MM.1S (cell line): ENCODE data around the gene CSTF2T.

Experiments
- DNase-seq: peaks from one replicate; pipeline ENCODE4 v3.0.0-alpha.2; 2015
- H2AFZ ChIP-seq: fragments of 300-600 bp; sonication (generic); 2 replicates; pipeline ENCODE4 v1.6.0; 2016; ENCODE audit warnings: antibody characterized with exemption, low read length
- H3F3A ChIP-seq: fragments of 300-600 bp; sonication (generic); 2 replicates; pipeline ENCODE4 v1.6.1; 2016; ENCODE audit warnings: mild to moderate bottlenecking, antibody characterized with exemption, low read length, moderate library complexity, mixed read lengths; ENCODE audit not compliant: insufficient read depth
- H3K27ac ChIP-seq: fragments of 300-600 bp; sonication (generic); 2 replicates; pipeline ENCODE4 v1.5.1; 2016; ENCODE audit warnings: mild to moderate bottlenecking, low read length
- H3K27me3 ChIP-seq: fragments of 300-600 bp; sonication (generic); replicated peaks from 2 replicates; pipeline ENCODE4 v1.6.0; 2016; ENCODE audit warnings: low read length; ENCODE audit not compliant: insufficient read depth
- H3K36me3 ChIP-seq: fragments of 300-600 bp; sonication (generic); replicated peaks from 2 replicates; pipeline ENCODE4 v1.6.1; 2016; ENCODE audit warnings: mild to moderate bottlenecking, low read length, mixed read lengths; ENCODE audit not compliant: insufficient read depth
- H3K4me1 ChIP-seq: fragments of 300-600 bp; sonication (generic); 2 replicates; pipeline ENCODE4 v1.6.1; 2016; ENCODE audit warnings: low read length, mixed read lengths
- H3K4me2 ChIP-seq: fragments of 300-600 bp; sonication (generic); 2 replicates; pipeline ENCODE4 v1.6.0; 2016; ENCODE audit warnings: low read depth, low read length
- H3K4me3 ChIP-seq: fragments of 300-600 bp; sonication (generic); 2 replicates; pipeline ENCODE4 v1.5.1; 2016; ENCODE audit warnings: low read length, mixed read lengths
- H3K79me2 ChIP-seq: fragments of 300-600 bp; sonication (generic); 2 replicates; pipeline ENCODE4 v1.6.1; 2016; ENCODE audit warnings: mixed run types, low read length, mixed read lengths
- H3K9ac ChIP-seq: fragments of 300-600 bp; sonication (generic); 2 replicates; pipeline ENCODE4 v1.6.1; 2016; ENCODE audit warnings: low read length, mixed read lengths
- H3K9me2 ChIP-seq: fragments of 300-600 bp; sonication (generic); replicated peaks from 2 replicates; pipeline ENCODE4 v1.6.1; 2016; ENCODE audit warnings: mild to moderate bottlenecking, low read length, mixed read lengths; ENCODE audit not compliant: insufficient read depth
- H3K9me3 ChIP-seq: fragments of 300-600 bp; sonication (generic); replicated peaks from 2 replicates; pipeline ENCODE4 v1.6.1; 2016; ENCODE audit warnings: mild to moderate bottlenecking, low read length, mixed read lengths; ENCODE audit not compliant: insufficient read depth
- H4K20me1 ChIP-seq: fragments of 300-600 bp; sonication (generic); 2 replicates; pipeline ENCODE4 v1.6.1; 2016; ENCODE audit warnings: mild to moderate bottlenecking, low read length, moderate library complexity, mixed read lengths; ENCODE audit not compliant: insufficient read depth
- EZH2 ChIP-seq: fragments of 300-600 bp; sonication (generic); optimal IDR thresholded peaks from 2 replicates; pipeline ENCODE3; 2017; ENCODE audit warnings: low read depth, mild to moderate bottlenecking, antibody characterized with exemption, low read length, mixed read lengths
- EZH2phosphoT487 ChIP-seq: fragments of 300-600 bp; sonication (generic); IDR thresholded peaks from 2 replicates; pipeline ENCODE4 v1.6.1; 2018; ENCODE audit warnings: antibody characterized with exemption, low read length
- TF ChIP-seq, protein P1 (sequence below): fragments of 300-600 bp; sonication (generic); IDR thresholded peaks from 2 replicates; pipeline ENCODE4 v1.5.1; 2016; ENCODE audit warnings: antibody characterized with exemption, low read length, mixed read lengths

Gene CSTF2T

DNA sequence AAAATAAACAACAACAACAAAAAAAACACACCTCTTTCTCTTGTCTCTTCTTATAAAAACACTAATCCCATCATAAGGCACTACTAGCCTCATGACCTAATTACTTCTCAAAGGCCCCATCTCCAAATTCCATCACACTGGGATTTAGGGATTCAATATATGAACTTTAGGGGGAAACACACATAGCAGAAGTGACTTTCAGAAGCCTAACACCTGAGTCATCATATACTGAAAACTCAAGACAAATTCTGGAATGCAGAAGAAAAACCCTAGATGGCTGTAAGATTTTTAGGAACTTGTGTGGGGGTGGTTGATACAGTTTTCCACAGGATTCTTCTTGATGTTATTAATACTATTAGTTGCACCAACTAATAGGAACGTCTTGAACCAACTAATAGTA, 33.7 kb upstream of the CSTF2T start:
- no peak for DNase-seq
- Histone ChIP-seq H3K4me1 (no peaks in the 10 kb centered on the region), H4K20me1 (no peaks in the 10 kb centered on the region), H3K27me3 (no peaks in the 10 kb centered on the region), H3K4me3 (no peak overlapping the region), H3F3A (no peaks in the 10 kb centered on the region), H3K27ac (no peak overlapping the region), H3K79me2 (no peaks in the 10 kb centered on the region), H3K4me2 (no peak overlapping the region), H2AFZ (no peak overlapping the region), H3K9me2 (no peaks in the 10 kb centered on the region), H3K9me3 (no peaks in the 10 kb centered on the region), H3K36me3 (no peaks in the 10 kb centered on the region), H3K9ac (no peak overlapping the region)
- TF ChIP-seq EZH2 (no peak), EZH2phosphoT487 (no peak)
- TF ChIP-seq, protein P1, sequence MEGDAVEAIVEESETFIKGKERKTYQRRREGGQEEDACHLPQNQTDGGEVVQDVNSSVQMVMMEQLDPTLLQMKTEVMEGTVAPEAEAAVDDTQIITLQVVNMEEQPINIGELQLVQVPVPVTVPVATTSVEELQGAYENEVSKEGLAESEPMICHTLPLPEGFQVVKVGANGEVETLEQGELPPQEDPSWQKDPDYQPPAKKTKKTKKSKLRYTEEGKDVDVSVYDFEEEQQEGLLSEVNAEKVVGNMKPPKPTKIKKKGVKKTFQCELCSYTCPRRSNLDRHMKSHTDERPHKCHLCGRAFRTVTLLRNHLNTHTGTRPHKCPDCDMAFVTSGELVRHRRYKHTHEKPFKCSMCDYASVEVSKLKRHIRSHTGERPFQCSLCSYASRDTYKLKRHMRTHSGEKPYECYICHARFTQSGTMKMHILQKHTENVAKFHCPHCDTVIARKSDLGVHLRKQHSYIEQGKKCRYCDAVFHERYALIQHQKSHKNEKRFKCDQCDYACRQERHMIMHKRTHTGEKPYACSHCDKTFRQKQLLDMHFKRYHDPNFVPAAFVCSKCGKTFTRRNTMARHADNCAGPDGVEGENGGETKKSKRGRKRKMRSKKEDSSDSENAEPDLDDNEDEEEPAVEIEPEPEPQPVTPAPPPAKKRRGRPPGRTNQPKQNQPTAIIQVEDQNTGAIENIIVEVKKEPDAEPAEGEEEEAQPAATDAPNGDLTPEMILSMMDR, result no peak

DNA sequence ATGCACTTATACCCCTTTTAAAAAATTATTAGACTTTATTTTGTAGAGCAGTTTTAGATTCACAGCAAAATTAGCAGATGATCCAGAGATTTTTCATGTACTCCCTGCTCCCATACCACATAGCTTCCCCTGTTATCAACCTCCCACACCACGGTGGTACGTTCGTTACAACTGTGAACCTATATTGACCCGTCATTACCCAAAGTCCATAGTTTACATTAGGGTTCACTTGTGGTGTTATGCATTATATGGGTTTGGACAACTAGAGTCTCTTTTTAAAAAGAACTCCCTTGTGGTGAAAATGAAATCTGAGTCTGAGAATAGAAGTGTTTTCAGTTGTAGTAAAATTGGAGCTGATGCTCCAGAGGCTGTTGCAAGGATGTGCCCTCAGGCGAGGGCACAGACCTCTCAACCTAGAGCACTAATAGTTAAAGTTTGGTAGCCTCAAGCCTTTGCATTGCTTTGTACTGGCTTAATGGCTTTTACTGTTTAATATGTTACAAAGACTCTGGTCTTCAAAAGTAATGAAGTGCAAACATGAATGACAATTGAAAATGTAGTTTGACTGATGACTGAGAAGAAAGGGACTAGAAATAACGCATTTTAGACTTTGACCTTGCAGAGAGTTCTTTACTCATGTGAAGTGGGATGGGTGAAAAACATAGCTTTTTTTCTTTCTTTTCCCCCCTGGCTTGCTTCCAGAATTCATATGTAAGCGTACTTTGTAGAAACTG, 30.6 kb upstream of the CSTF2T start:
- no peak overlapping the region for H3K4me2 ChIP-seq
- no peak for DNase-seq
- no peaks in the 10 kb centered on the region for H3K4me1 ChIP-seq
- H4K20me1 ChIP-seq, result no peaks in the 10 kb centered on the region
- no peak overlapping the region for H2AFZ ChIP-seq
- no peaks in the 10 kb centered on the region for H3K36me3 ChIP-seq
- H3K9me2 ChIP-seq, result no peaks in the 10 kb centered on the region
- no peak overlapping the region for H3K4me3 ChIP-seq
- H3K27me3 ChIP-seq, result no peaks in the 10 kb centered on the region
- H3K9ac ChIP-seq, result no peak overlapping the region
- no peak overlapping the region for H3K27ac ChIP-seq
- H3K9me3 ChIP-seq, result no peaks in the 10 kb centered on the region
- H3F3A ChIP-seq, result no peaks in the 10 kb centered on the region
- TF ChIP-seq EZH2phosphoT487 (no peak), EZH2 (no peak)
- TF ChIP-seq, protein P1, result no peak
- no peaks in the 10 kb centered on the region for H3K79me2 ChIP-seq

DNA sequence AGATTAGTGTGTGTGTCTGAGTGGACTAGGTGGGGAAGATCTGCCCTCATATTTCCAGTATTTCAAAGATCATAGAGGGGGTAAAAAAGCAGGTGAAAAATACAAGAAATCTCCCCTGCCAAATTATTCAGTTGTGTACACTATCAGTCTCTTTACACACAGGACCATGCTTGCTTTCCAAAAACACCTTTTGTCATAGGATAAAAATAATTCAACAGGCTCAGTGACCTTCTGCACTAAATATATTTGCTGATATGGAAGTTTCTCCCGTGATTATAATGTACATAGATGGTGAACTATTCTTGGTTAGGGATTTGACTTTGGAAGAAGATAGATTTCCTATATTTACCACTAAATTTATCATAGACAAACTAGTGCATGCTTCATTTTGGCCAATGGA, 24.6 kb upstream of the CSTF2T start:
- H2AFZ ChIP-seq, result no peak overlapping the region
- no peaks in the 10 kb centered on the region for H3K27me3 ChIP-seq
- H3K36me3 ChIP-seq, result no peaks in the 10 kb centered on the region
- no peaks in the 10 kb centered on the region for H3F3A ChIP-seq
- no peaks in the 10 kb centered on the region for H3K9me3 ChIP-seq
- no peak overlapping the region for H3K4me3 ChIP-seq
- H3K4me2 ChIP-seq, result no peak overlapping the region
- DNase-seq, result no peak
- H3K4me1 ChIP-seq, result no peaks in the 10 kb centered on the region
- no peak overlapping the region for H3K27ac ChIP-seq
- TF ChIP-seq EZH2phosphoT487 (no peak), EZH2 (no peak)
- TF ChIP-seq, protein P1, result no peak
- H3K9ac ChIP-seq, result no peak overlapping the region
- no peaks in the 10 kb centered on the region for H3K9me2 ChIP-seq
- no peaks in the 10 kb centered on the region for H3K79me2 ChIP-seq
- no peaks in the 10 kb centered on the region for H4K20me1 ChIP-seq
